Measurements from ENCODE around the gene NRG3. TPM values are rescaled to one million over a fixed set of nuclear protein-coding genes. Genes with fewer than 3 reads are reported as not detected.

Gene NRG3
- total RNA-seq, 6 donors from 2014 or later, result 0.44 to 2.7 (median 1.5) TPM; not detected in 1

DNA sequence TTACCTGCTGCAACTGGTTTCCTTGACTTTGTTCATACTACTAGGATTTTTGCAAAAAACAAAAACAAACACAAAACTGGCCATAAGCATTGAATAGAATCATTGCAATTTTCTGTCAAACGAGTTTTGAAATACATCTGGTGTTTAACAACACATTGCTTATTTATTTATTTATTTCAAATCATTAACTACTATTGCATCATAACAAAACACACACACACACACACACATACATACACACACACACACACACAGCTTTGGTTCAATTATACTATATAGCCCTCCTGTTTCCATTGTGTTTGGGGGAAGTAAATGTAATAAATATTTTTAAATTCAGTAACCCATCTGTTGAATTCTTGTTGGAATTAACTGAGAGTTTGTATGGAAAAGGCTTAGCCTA, 43.8 kb downstream of the NRG3 start:
- no peak overlapping the region for H3K27ac ChIP-seq
- H3K36me3 ChIP-seq, result no peaks in the 10 kb centered on the region
- H3K4me3 ChIP-seq, result no peak overlapping the region
- no peaks in the 10 kb centered on the region for H3K9me3 ChIP-seq
- no peak for ATAC-seq (ENCODE audit: low FRiP score in 2 of 2)
- WGBS, 2 donors, result 63 to 70% methylated on average over 1 of the region's 1 CpG
- H3K4me1 ChIP-seq, result no peaks in the 10 kb centered on the region
- DNase-seq, result no peak
- no peaks in the 10 kb centered on the region for H3K27me3 ChIP-seq
- TF ChIP-seq, protein P1, sequence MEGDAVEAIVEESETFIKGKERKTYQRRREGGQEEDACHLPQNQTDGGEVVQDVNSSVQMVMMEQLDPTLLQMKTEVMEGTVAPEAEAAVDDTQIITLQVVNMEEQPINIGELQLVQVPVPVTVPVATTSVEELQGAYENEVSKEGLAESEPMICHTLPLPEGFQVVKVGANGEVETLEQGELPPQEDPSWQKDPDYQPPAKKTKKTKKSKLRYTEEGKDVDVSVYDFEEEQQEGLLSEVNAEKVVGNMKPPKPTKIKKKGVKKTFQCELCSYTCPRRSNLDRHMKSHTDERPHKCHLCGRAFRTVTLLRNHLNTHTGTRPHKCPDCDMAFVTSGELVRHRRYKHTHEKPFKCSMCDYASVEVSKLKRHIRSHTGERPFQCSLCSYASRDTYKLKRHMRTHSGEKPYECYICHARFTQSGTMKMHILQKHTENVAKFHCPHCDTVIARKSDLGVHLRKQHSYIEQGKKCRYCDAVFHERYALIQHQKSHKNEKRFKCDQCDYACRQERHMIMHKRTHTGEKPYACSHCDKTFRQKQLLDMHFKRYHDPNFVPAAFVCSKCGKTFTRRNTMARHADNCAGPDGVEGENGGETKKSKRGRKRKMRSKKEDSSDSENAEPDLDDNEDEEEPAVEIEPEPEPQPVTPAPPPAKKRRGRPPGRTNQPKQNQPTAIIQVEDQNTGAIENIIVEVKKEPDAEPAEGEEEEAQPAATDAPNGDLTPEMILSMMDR (IDR thresholded peaks at IDR 0.05), result no peak
- TF ChIP-seq EP300 (IDR thresholded peaks at IDR 0.05) (no peak), POLR2A (IDR thresholded peaks at IDR 0.05) (no peak), POLR2AphosphoS5 (IDR thresholded peaks at IDR 0.05) (no peak)

DNA sequence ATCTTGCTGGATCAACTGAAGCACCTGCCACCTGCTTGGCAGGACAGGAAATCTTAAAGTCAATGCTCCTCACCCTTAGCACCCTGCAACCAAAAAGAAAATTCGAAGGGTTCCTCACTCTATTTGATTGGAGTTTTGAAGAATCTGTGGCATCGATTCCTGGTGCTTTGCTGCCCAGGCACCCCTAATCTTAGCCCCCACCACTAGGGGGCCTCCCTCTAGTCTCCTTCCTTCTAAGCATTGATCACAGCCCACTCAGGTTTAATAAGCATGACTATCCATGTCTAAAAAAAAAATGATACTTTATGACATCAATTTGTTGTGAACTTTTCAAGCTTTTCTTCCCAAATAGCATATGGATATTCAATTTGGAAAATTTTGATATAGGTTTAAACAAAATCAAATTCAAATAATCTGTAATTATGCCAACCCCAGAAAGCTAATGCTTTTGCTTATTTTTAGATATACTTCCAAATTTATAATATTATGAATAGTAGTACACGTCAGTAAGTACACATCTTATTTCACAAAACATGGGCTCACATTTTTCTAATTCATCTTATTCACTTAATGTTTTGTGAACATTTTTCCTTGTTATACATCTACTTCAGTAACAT, 45.3 kb downstream of the NRG3 start:
- WGBS, 2 donors, result 55 to 61% methylated on average over 3 of the region's 3 CpGs
- Histone ChIP-seq H3K36me3 (no peaks in the 10 kb centered on the region), H3K9me3 (no peaks in the 10 kb centered on the region), H3K4me3 (no peak overlapping the region), H3K4me1 (no peaks in the 10 kb centered on the region), H3K27ac (no peak overlapping the region), H3K27me3 (no peaks in the 10 kb centered on the region)
- DNase-seq (no peak), ATAC-seq (ENCODE audit: low FRiP score in 2 of 2) (no peak)
- TF ChIP-seq EP300 (IDR thresholded peaks at IDR 0.05) (no peak), POLR2AphosphoS5 (IDR thresholded peaks at IDR 0.05) (no peak), POLR2A (IDR thresholded peaks at IDR 0.05) (no peak)
- TF ChIP-seq, protein P1 (IDR thresholded peaks at IDR 0.05), result no peak

DNA sequence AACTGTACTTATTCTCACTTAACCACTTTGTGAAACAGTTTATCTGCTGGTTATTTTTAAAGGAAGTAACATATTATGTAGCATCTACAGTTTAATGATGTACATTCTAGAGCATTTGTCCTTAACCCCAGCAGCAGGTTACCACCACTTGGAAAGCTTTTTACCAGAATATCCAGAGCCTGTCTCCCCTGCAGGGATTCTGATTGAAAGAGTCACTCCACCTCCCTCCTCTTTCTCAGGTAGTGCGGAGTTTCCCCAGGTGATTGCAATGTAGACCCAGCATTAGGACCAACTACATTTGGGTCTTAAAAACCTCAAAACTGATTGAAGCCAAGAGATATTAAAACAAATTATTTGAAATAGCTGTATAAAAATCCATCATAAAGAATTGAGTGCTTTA, 53.1 kb downstream of the NRG3 start:
- 95 to 100% methylated on average over 1 of the region's 1 CpG for WGBS, 2 donors
- Histone ChIP-seq H3K4me1 (no peaks in the 10 kb centered on the region), H3K9me3 (no peaks in the 10 kb centered on the region), H3K27ac (no peak overlapping the region), H3K4me3 (no peak overlapping the region), H3K36me3 (no peaks in the 10 kb centered on the region), H3K27me3 (no peaks in the 10 kb centered on the region)
- TF ChIP-seq POLR2A (IDR thresholded peaks at IDR 0.05), result no peak
- TF ChIP-seq POLR2AphosphoS5 (IDR thresholded peaks at IDR 0.05), result no peak
- TF ChIP-seq, protein P1 (IDR thresholded peaks at IDR 0.05), result no peak
- no peak for TF ChIP-seq EP300 (IDR thresholded peaks at IDR 0.05)
- DNase-seq, result no peak
- ATAC-seq (ENCODE audit: low FRiP score in 2 of 2), result no peak

DNA sequence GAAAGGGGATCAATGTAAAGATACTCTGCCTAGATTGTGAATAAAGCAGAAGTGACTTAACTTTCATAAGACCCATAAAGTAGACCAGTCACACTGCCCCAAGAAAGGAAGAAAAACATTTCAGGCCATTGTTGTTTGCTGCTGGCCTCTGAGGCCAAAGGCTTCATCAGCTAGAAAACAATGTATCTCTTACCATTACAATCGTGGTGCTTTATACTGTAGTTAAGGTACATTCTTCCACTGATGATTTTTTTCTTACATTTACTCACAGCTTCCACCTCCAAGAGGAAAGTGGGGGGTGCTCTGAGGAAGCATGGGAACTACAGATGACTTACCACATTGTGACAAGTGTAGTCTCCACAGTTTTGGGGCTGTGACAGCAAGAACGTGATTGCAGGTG, 68.6 kb downstream of the NRG3 start:
- no peak for TF ChIP-seq POLR2A (IDR thresholded peaks at IDR 0.05)
- no peak for TF ChIP-seq EP300 (IDR thresholded peaks at IDR 0.05)
- TF ChIP-seq POLR2AphosphoS5 (IDR thresholded peaks at IDR 0.05), result no peak
- TF ChIP-seq, protein P1 (IDR thresholded peaks at IDR 0.05), result no peak
- H3K4me3 ChIP-seq, result no peak overlapping the region
- no peaks in the 10 kb centered on the region for H3K9me3 ChIP-seq
- 80 to 88% methylated on average over 2 of the region's 2 CpGs for WGBS, 2 donors
- no peaks in the 10 kb centered on the region for H3K4me1 ChIP-seq
- H3K27me3 ChIP-seq, result no peaks in the 10 kb centered on the region
- H3K36me3 ChIP-seq, result no peaks in the 10 kb centered on the region
- no peak overlapping the region for H3K27ac ChIP-seq
- DNase-seq (no peak), ATAC-seq (ENCODE audit: low FRiP score in 2 of 2) (no peak)

DNA sequence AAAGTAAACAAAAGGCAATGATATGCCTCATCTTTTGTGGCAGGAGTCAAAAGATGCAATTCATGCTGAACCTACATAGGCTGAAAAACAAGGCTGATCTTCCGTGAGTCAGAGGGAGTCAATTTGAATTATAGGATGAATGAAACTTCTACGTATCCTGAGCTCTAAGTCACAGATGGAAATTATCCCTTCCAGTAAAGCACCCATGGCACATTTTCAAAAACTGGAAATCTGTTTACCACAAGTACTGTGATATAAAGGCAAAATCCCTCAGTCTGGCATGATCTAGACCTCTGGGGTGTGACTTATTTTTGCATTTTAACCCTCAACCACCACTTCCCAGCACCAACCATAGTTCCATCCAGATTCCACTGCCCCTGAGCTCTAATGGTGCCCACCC, 69.6 kb downstream of the NRG3 start:
- Histone ChIP-seq H3K4me1 (no peaks in the 10 kb centered on the region), H3K9me3 (no peaks in the 10 kb centered on the region), H3K4me3 (no peak overlapping the region), H3K36me3 (no peaks in the 10 kb centered on the region), H3K27me3 (no peaks in the 10 kb centered on the region), H3K27ac (no peak overlapping the region)
- no peak for TF ChIP-seq POLR2AphosphoS5 (IDR thresholded peaks at IDR 0.05)
- TF ChIP-seq EP300 (IDR thresholded peaks at IDR 0.05), result no peak
- TF ChIP-seq, protein P1 (IDR thresholded peaks at IDR 0.05), result no peak
- TF ChIP-seq POLR2A (IDR thresholded peaks at IDR 0.05), result no peak
- DNase-seq (no peak), ATAC-seq (ENCODE audit: low FRiP score in 2 of 2) (no peak)
- 73 to 91% methylated on average over 2 of the region's 2 CpGs for WGBS, 2 donors

Measured in upper lobe of left lung (tissue), 6 donors.